NCI-H226 (cell line): ENCODE measurements around the gene TEX35.
"Not testable (repeated sequence)": the region's sequence is repeated elsewhere in the genome, so short reads cannot be mapped to it uniquely, and the experiment has no call there.

ENCODE experiments used
- DNase-seq: peaks from one replicate; pipeline ENCODE4 v3.0.0-alpha.2; 2015

The TEX35 gene

DNA sequence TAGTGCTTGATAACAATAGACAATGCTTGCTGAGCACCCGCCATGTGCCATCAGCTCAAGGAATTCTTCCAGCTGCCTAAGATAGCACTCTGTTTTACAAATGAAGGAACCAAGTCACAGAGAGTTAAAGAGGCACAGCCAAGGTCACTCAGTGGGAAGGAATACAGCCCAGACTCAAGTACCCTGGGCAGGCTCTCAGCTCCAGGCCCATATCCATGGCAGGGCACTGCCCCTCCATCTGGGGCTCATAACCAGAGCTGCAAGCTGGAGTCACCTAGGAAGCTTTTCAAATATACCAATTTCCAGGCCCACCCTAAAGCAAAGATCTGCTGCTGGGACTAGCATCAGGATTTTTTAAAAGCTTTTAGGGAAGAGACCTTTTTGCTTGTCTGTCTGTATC lies 17.8 kb upstream of the TEX35 start:
- DNase-seq = no peak

DNA sequence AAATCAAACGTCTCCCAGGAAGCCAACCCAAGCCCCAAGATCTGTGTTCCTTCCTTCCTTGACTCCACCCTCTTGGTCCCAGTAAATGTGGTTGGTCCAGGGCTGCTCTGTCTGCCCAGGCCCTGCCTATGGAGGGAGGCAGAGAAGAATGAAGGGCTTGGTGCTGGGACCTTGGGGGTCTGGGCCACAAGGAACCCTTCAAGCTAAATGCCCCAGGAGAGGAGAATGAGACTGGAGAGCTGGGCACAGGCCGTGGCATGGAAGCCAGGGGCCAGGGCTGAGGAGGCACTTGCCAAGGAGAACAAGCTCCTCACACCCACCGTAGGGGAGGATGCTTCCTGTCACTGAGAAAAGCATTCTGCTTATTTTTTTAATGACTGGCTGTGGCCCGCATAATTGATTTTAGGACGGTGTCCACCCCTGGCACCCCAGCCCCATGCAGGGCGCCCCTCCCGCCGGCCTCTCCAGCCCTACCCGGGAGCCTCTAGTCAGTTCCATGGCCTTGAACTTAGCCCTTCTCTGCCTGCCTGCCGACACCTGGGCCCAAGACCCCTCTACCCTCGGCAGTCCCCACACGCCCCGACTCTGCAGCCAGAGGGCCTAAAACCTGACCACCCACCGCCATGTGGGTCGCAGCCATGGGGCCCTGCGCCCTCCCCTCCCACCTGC lies 17.0 kb upstream of the TEX35 start:
- DNase-seq = no peak

DNA sequence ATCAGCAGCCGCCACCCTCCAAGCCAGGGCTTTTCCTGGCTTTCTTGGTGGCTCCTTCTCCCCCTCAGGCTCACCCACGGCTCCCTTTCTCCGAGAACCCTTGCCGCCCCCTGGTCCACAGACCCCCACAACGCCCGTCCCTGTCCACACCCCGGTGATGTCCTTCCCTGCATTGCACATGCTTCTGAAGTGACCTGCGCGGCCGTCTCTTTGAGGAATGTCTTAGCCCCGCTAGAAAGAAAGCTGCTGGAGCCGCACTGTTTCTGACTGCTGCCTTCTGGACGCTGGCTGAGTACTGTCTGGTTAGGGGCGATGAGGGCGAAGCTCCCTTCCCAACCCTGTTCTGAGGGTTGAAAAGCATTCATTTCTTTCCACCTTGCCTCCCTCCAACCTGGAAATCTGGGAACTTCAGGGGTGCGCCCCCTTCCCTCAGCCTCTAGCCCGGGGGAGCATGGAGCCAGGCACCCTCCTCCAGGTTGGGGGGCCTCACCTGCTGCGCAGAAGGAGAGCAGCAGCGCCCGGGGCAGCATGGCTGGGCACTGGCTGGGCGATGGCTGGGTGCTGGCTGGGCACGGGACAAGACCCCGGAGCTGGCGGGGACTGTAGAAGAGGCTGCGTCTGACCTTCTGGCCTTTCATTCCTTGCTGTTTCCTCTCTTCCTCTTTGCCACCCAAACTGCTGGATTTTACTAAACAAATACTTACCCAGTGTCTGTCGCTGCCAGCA lies 16.3 kb upstream of the TEX35 start, which contains the start of gene CLEC20A:
Gene CLEC20A (minus strand): TSS at position 555 of the 726 bp plus-strand sequence. CDS start 25 bp downstream, at position 530.
- DNase-seq = no peak

DNA sequence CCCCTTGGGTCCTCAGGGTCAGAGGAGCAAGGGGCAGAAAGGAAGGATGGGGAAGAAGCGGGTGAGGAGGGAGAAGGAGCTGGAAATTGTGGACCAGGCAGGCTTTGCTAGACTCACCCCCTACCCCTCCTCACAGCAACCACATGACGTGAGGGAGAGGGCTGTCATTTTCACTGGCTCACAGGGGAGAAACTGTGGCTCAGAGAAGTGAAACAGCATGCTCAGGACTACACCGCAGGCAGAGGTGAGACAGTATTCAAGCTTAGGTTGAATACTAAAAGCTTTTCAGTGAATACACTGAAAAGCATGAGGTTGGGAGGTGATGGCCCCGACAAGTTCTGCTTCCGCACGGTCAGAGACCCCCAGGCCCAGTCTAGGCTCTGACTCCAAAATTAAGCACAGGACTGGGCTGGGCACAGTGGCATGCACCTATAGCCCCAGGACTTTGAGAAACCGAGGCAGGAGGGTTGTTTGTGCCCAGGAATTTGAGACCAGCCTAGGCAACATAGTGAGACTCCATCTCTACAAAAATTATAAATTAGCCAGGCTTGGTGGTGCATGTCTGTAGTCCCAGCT lies 14.9 kb upstream of the TEX35 start:
- DNase-seq = no peak

DNA sequence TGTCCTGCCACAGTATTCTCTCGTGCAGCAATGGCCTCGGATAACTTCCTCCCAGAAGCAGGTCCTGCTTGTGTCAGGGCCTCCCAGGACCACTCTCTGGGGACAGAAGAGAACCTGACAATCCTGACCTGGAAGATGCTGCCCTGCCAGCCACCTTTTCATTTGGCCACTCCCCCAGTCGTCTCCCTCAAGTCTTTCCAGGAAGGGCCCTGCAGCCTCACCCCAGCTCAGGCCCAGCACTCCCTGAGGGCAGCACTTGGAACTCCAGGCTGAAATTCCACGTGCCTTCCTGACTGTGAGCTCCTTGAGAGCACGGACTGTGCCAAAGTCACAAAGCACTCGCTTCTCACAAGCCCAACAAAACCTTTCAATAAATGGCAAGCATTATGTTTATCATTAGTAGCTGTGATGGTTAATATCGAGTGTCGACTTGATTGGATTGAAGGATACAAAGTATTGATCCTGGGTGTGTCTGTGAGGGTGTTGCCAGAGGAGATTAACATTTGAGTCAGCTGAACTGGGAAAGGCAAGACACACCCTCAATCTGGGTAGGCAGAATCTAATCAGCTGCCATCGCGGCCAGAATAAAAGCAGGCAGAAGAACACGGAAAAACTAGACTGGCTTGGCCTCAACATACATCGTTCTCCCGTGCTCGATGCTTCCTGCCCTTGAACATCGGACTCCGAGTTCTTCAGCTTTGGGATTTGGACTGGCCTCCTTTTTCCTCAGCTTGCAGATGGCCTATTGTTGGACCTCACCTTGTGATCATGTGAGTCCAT lies 13.8 kb upstream of the TEX35 start:
- no peak for DNase-seq

DNA sequence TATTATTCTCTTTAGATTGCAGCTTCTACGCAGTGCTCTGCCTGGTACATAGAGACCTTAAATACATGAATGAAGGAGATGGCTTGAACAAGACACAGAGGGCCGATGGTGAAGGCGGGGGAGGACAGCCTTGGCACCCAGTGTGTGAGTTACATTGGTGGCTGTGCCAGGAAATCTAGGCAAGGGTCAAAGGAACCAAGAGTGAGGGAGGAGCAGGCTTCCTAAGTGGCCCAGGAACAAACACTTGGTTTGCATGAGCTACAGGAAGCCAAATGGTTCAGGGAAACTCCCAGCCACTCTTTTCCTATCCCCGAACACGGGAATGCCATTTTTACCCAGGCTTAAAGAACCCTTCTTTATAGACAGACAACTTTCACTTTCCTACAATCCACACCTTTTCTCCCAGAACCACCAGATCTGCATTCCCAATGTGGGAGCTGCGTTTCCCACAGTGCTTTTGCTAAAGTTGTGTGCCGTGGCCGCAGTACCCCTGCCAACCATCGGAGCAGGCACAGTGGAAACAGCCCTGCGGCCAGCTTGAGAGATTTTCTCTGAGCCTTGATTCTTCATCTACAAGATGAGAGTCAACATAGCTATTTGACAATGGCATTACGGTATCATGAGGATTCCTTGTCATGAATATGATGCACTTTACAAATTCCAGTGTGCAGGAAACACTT lies 12.7 kb upstream of the TEX35 start:
- no peak for DNase-seq

DNA sequence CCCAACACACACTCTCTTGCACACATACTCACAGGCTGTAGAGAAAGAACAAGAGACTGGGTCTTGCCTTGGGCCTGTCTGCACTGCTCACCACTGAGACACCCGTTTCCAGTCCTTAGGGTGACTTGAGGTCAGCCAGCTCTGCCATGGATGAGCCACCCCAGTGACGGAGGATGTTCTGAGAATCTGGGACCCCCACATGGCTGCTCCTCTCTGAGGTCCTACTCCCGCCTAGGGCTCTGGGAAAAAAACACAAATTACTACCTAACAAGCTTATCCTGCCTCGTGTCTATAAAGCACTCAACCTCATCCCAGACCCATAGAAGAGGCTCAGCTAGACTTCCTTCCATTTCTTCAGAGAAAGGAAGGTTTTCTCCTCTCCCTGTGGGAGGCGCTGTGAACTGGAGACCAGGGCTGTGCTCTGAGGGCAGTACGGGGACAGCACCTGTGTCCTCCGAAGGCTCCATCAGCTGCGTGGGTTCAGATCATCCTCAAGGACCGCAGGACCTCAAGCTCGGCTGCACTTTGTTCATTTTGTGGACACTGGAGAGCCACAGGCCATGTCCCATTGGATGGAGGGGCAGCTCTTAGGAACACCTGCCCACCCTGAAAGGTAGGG lies 11.9 kb upstream of the TEX35 start:
- DNase-seq = no peak

DNA sequence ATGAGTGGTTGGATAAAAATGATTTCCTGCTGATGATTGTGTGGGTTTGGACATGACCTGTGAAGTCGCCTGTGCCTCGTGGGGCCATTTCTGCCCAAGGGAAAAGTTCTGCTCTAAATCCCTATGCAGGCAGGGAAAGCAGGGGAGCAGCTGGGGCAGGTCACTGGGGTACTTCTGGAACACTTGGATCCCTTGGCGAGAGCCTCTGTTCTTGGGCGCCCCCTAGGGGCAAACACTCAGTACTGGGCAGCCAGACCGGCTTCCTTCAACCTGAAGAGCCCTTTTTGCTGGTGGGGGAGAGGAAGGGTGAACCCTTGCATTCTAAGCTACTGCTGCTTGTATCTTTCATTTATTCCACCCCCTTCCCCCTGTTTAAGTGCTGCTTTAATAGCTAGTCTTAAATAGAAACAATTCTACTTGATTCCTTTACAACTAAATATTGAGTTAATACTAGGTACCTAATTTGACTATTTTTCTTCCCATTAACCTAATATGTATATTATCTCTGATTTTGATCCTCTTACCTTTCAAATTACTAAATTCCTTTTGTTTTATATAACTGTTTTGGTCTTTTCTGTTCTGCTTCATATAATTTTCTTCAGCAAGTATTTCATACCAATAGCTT lies 11.1 kb upstream of the TEX35 start:
- peak; percentile 26 for DNase-seq

DNA sequence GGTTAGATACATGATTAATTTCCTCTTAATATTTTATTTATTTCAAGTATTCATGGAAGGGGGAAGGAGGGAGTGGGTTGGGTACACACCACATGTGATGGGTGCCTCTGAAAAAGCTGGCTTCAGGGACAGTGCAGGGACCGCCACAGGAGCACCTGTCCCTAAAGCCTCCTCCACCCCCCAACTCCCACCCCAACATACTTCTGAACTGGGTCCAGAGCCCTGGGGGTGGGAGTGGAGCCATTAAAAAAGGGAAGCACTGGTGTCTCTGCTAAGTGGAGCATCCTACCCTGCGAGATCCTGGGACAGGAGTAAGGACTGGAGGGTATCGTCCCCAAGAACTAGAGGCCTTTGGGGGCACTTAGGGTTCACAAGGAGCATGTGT lies 10.6 kb upstream of the TEX35 start:
- DNase-seq = no peak

DNA sequence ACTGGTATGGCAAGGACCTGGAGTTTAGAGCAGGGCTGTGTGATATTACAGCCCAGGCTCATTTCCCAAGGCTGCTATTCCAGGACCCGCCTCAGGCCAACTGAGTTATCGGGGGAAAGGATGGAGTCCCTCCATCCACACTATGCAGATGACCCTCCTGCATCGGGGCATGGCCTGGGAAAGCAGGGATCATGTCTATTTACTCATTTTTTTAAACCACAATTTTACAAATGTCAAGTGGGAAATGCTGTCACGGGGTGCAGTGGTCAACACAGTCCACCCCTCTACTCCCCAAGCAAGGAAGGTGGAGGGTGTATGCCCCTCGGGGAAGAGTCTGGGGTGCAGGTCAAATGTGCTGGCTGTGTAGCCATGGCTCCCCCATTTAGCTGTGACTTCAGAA lies 10.1 kb upstream of the TEX35 start:
- no peak for DNase-seq

DNA sequence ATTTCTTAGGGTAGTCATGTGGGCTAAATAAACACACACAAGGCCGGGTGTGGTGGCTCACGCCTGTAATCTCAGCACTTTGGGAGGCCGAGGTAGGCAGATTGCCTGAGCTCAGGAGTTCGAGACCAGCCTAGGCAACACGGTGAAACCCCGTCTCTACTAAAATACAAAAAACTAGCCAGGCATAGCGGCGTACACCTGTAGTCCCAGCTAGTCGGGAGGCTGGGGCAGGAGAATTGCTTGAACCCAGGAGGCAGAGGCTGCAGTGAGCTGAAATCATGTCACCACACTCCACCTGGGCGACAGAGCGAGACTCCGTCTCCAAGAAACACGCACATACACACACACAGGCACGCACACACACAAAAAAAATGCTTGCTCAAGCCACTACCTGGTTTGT lies 9.6 kb upstream of the TEX35 start:
- not testable (repeated sequence) for DNase-seq

DNA sequence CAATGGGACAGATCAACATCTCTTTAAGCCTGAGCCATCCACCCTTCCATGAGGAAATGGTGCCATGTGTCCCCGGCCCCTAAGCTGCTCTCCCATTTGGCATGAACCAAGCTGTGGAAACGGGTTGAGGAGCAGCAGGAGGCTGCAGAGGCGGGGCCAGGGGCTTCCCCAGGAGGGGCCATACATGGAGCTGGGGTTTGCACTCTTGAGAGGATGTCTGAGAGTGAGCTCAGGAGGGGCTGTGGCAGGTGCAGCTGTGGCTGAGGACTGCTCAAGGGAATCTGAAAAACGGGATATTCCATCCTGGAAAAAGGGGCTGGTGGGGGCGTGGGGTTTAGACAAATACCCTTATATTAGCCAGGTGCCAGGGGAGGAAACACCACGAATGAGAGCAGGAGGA lies 9.1 kb upstream of the TEX35 start:
- no peak for DNase-seq

DNA sequence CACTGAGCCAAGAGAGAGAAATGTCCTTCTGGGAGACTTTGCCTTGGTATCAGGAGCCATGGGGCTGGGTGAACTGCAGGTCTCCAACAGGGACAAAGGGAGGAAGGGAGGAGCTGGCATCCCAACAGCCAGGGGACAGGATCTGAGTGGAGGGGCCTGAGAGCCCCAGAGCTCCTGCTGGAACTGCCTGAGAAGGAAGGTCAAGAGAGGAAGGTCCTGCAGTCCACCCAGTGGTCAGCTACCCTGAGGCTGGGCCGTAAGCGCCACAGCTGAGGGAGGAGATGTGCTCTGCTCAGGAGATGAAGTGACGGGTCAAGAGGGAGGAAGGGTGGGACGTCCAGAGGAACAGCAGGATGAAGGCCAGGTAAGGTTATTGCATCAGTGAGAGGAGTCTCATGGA lies 8.6 kb upstream of the TEX35 start:
- DNase-seq = no peak

DNA sequence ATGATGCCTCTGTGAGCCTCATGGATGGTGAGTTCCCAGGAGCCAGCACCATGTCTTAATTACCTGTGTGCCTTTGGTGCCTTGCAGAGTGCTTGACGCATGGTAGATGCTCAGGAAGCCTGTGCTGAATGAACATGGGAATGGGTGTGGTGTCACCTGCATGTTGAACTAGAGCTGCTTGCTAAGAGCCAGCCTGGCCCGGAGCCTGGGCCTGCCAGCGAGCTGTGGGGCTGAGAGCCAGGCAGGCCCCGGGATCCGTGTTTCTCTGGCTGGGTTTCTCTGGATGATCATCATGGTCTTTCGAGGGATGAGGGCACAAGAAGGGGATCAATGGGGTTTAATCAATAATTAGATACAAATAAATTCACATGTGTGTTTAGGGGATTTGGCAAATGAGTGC lies 6.7 kb upstream of the TEX35 start:
- no peak for DNase-seq

DNA sequence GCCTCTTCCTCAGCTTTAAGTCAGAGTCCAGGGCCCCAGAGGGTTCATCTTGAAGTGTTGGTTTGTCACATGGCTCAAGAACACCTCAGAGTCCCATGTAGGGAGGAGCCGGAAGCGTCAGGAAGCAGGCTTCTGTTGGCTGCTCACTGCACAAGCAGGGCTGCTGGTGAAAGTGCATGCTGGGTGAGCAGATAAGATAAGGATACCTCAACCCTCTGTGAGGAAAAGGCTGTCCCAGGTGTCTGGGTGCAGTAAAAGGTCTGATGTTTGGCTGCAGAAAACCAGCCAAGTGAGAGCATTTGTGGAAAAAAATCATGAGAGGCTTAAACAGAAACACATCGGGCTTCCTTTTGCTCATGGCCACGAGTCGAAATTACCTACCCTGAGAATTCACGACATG lies 6.2 kb upstream of the TEX35 start:
- DNase-seq = peak; percentile 20

DNA sequence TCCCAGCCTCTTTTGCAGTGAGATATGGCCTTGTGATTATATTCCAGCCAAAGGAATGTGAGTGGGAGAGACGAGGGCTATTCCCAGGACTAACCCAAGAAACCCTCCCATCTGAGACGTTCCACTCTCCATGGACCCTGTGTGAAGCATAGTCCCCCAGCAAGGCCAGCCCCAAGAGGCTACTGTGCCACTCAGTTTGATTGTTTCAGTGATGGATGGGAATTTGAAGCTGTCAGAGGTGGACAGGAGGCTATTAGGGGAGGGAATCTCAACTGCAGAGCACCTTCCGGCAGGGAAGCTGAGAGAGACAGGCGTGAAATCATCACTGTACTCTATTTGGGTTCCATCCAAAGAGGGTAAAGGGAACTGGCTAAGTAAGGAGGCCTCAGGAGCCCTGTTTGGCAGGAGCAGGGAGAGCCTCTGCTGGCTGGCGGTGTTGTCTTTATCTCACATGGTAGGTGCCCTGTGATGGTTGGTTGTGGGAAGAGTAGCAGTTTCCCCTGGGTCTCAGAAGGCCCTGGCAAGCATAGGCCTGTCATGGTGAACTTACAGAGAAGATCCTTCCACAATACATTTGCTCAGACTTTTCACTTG lies 3.4 kb upstream of the TEX35 start:
- peak; percentile 34 for DNase-seq

DNA sequence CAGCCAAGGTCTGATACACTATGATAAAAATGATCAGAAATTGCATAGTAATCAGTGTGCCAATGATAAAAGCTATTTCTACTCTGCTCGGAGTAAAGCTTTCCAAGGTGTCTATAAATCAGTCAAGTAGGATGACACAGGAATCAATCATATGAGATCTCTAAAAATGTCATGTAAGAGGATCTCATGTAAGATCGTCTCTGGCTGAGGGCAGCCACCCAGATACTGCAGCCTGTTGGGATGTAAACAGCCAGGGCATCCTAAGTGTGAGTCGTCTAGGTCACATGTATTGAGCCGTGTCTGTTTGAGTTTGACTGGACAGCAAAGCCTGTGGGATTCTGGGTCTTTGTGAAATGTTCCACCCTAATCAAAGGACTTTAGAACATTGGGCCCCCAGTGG lies 2.8 kb upstream of the TEX35 start:
- no peak for DNase-seq

DNA sequence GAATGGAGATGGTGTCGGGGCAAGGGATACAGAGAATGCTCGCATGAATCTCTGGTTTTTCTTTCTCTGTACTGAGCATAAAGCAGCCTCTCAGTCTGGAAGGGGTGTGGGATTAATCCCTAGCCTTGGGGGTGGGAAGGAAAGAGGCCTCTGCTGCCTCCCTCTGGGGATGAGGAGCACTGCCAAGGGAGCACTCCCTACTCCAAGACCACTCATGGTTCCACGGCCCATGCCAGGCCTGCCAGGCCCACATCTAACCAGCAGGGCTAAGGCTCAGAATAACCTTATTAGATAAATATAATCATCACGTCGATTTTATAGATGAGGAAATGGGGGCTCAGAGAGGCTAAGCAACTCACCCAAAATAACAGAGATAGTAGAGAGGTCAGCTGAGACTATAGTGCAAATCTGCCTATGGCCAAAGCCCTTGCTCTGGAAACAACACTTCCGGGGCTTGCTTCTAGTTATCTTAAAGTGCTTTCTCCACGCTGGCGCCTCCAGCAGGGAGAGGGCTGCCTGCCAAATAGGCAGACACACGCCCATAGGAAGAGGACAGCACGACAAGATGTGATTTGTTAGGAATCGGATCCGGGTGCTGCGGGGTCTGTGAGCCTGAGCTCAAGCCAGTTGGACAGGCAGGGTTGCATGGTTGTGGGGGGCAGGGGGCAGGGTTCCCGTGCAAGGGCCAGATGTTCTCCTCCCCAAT lies 522 bp downstream of the TEX35 start:
- DNase-seq = no peak

DNA sequence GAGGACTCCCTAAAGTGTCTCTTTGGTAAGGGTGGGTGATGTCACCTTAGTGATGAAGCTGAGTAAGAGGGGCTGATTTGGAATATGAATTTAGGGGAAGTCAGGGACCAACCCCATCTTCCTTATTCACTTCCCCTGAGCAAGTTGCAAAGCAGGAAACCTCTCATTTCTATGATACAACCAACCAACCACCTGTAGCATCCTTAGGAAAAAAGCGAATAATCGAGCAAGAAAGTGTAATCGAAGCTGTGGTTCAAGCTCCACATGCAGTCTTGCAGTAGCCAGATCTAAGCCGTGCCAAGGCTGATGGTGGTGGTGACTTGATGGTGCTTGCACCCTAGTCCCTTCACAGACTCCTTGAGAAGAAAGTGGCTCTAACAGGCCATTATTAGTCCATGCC lies 3.2 kb downstream of the TEX35 start:
- DNase-seq = no peak

DNA sequence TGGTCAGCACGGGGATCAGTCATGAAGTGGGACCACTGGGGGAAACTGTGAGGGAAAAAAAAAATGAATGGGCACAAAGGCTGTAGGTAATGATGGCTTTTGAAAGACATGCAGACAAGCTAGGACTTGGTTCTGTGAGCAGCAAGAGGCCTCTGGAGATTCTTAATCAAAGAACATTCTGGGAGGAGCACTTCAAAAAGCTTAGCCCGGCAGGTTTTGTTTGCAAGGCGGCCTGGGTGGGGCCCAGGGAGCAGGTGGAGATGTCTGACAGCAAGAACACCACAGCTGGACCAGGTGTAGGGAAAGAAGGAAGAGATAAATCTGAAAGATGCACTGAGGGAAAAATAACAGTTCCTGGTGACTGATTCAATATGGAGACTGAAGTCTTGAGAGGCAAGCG lies 6.0 kb downstream of the TEX35 start:
- DNase-seq = no peak

DNA sequence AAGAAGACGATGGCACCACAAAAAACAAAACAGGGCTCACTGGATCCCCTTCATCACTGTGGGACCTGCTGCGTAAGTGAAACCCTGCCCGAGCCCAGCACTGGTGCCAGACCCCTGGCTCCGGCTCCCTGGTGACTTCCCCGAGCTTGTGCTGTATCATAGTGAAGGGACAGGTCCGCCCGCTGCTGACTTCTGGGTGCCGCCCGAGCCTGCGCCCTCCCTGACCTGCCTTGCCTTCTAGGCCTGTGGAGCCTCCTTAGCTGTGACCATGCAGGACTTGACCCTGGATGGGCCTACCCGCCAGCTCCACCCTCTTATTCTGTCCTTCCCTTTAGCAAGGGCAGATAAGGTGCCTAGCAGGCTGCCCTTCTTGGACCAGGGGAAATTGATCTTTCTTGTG lies 7.9 kb downstream of the TEX35 start:
- DNase-seq = no peak
